A549 (cell line): ENCODE measurements around the gene IL1RAP. TPM values are rescaled to one million over a fixed set of nuclear protein-coding genes. Genes with fewer than 3 reads are reported as not detected.

Source experiments
- ATAC-seq, 2 experiments: fragments of 200-7000 bp in 1 of 2; fragments of >200 bp in 1 of 2; cut with Nextera tagmentation in 1 of 2; cut with Tn5 transposase in 1 of 2; 3 replicates each; pipeline versions ENCODE4 v1.8.0 to v1.9.1; 2018 to 2020; ENCODE audit warnings: mild to moderate bottlenecking in 1 of 2, moderate library complexity in 1 of 2
- CTCF ChIA-PET: fragments of 300-600 bp; sonication (Branson Sonifier 250); formaldehyde crosslinking; extraction: SDS; loops from one replicate; lab custom pipeline; 2021; ENCODE audit warnings: antibody characterized with exemption, inconsistent platforms; lab: Yijun Ruan, JAX
- POLR2A ChIA-PET: fragments of 350-600 bp; formaldehyde crosslinking; extraction: SDS; loops from one replicate; lab custom pipeline; 2021; ENCODE audit warnings: antibody characterized with exemption, inconsistent platforms; lab: Yijun Ruan, JAX
- DNase-seq, 2 experiments: peaks; one replicate each; pipeline versions ENCODE4 v3.0.0 to v3.0.0-alpha.2; 2011 to 2016; ENCODE audit warnings: low read depth in 1 of 2, low spot score in 1 of 2
- FAIRE-seq: peaks from 2 replicates; lab custom pipeline; 2011; peaks lifted over from hg19 to GRCh38; lab: Jason Lieb, UNC
- H3K27ac ChIP-seq, 2 experiments: fragments of >200 bp; sonication (Bioruptor Twin); formaldehyde crosslinking; 3 replicates each; pipeline ENCODE4 v1.5.1; 2016 to 2017
- H3K4me1 ChIP-seq: fragments of >200 bp; sonication (Bioruptor Twin); formaldehyde crosslinking; 3 replicates; pipeline ENCODE4 v1.6.1; 2016
- H3K4me2 ChIP-seq: fragments of >200 bp; sonication (Bioruptor Twin); formaldehyde crosslinking; 3 replicates; pipeline ENCODE4 v1.6.1; 2016
- H3K4me3 ChIP-seq: fragments of >200 bp; sonication (Bioruptor Twin); formaldehyde crosslinking; 3 replicates; pipeline ENCODE4 v1.5.1; 2016
- H3K9me3 ChIP-seq: fragments of >200 bp; sonication (Bioruptor Twin); formaldehyde crosslinking; 3 replicates; pipeline ENCODE4 v1.6.1; 2016
- BCL3 ChIP-seq: fragments of >200 bp; sonication (Bioruptor Twin); formaldehyde crosslinking; IDR thresholded peaks from 3 replicates; pipeline ENCODE4 v1.6.1; 2016
- CBX8 ChIP-seq: fragments of 200-600 bp; sonication (generic); IDR thresholded peaks from 2 replicates; pipeline ENCODE4 v1.6.1; 2016
- EHF ChIP-seq: fragments of 250-450 bp; sonication (Bioruptor Pico); IDR thresholded peaks from 2 replicates; pipeline ENCODE4 v1.5.0; 2020; ENCODE audit warnings: mild to moderate bottlenecking
- EHMT2 ChIP-seq: fragments of 200-600 bp; sonication (generic); IDR thresholded peaks from 2 replicates; pipeline ENCODE4 v1.6.1; 2016; ENCODE audit warnings: antibody characterized with exemption, low read depth, mild to moderate bottlenecking, moderate library complexity
- ELK1 ChIP-seq: fragments of 150-350 bp; IDR thresholded peaks from 2 replicates; pipeline ENCODE4 v1.6.1; 2014; ENCODE audit warnings: low read depth, mild to moderate bottlenecking, low read length
- GATA3 ChIP-seq: IDR thresholded peaks from 2 replicates; pipeline ENCODE4 v1.6.1; 2012; ENCODE audit warnings: borderline replicate concordance
- HOXA7 ChIP-seq: fragments of 250-450 bp; sonication (Bioruptor Pico); IDR thresholded peaks from 2 replicates; pipeline ENCODE4 v1.5.0; 2020; ENCODE audit warnings: mild to moderate bottlenecking, moderate library complexity
- KDM5A ChIP-seq: fragments of 200-600 bp; sonication (generic); IDR thresholded peaks from 2 replicates; pipeline ENCODE4 v1.6.1; 2016; ENCODE audit warnings: antibody characterized with exemption, mild to moderate bottlenecking
- MAZ ChIP-seq: fragments of 150-350 bp; IDR thresholded peaks from 2 replicates; pipeline ENCODE4 v1.6.1; 2014; ENCODE audit warnings: antibody characterized with exemption, low read depth, low read length, borderline replicate concordance
- NFE2L2 ChIP-seq: fragments of 150-350 bp; conservative IDR thresholded peaks from 2 replicates; pipeline ENCODE4 v1.6.1; 2014; ENCODE audit warnings: low read length
- NPAS2 ChIP-seq: fragments of 250-450 bp; sonication (Bioruptor Pico); IDR thresholded peaks from 2 replicates; pipeline ENCODE4 v1.8.0; 2022; ENCODE audit warnings: mild to moderate bottlenecking, moderate library complexity, borderline replicate concordance
- NR3C1 ChIP-seq: fragments of >200 bp; sonication (Bioruptor Twin); formaldehyde crosslinking; IDR thresholded peaks from 3 replicates; pipeline ENCODE4 v1.6.1; 2017
- PBX3 ChIP-seq: IDR thresholded peaks from 2 replicates; pipeline ENCODE4 v1.6.1; 2012
- PHF8 ChIP-seq: fragments of 200-600 bp; sonication (generic); IDR thresholded peaks from 2 replicates; pipeline ENCODE4 v1.6.1; 2016; ENCODE audit warnings: low read depth, mild to moderate bottlenecking, antibody characterized with exemption, moderate library complexity, borderline replicate concordance
- RAD21 ChIP-seq, 2 experiments: fragments of >200 bp in 1 of 2; sonication (Bioruptor Twin) in 1 of 2; formaldehyde crosslinking in 1 of 2; IDR thresholded peaks in 1 of 2; conservative IDR thresholded peaks in 1 of 2; 2 replicates in 1 of 2; 3 replicates in 1 of 2; pipeline ENCODE4 v1.6.1; 2012 to 2018; ENCODE audit warnings: inconsistent platforms in 1 of 2
- REST ChIP-seq: fragments of 200-600 bp; sonication (generic); IDR thresholded peaks from 2 replicates; pipeline ENCODE4 v1.6.1; 2016; ENCODE audit warnings: antibody characterized with exemption, mild to moderate bottlenecking, moderate library complexity
- RFX5 ChIP-seq: fragments of 450-650 bp; IDR thresholded peaks from 2 replicates; pipeline ENCODE4 v1.7.1; 2014; ENCODE audit warnings: antibody characterized with exemption, mild to moderate bottlenecking, moderate library complexity
- TFCP2L1 ChIP-seq: fragments of 250-450 bp; sonication (Bioruptor Pico); IDR thresholded peaks from 2 replicates; pipeline ENCODE4 v1.5.0; 2021; ENCODE audit warnings: mild to moderate bottlenecking
- ZC3H11A ChIP-seq: fragments of 450-650 bp; IDR thresholded peaks from 2 replicates; pipeline ENCODE4 v1.6.1; 2014; ENCODE audit warnings: antibody characterized with exemption, mild to moderate bottlenecking
- ZNF302 ChIP-seq: fragments of 250-450 bp; sonication (Bioruptor Pico); IDR thresholded peaks from 2 replicates; pipeline ENCODE4 v1.9.0; 2021; ENCODE audit warnings: inconsistent platforms, mild to moderate bottlenecking, moderate library complexity
- ZSCAN20 ChIP-seq: fragments of 250-450 bp; sonication (Bioruptor Pico); IDR thresholded peaks from 2 replicates; pipeline ENCODE4 v1.8.0; 2022; ENCODE audit warnings: mild to moderate bottlenecking, moderate library complexity
- WGBS: methylation state at CpG from one replicate; pipeline ENCODE4 v1.1.6; 2017; ENCODE audit errors: missing lambda C conversion rate; 5-methylcytosine and 5-hydroxymethylcytosine counted together
- polyA plus RNA-seq, 4 experiments: library from polyadenylated mRNA; depleted of rRNA in 3 of 4; stranded (reverse); fragments of >200 nt; fragmentation: RNase III in 1 of 4; extraction: RNeasy Plus Mini Kit Qiagen cat#74134 plus additional on column Dnase treatment in 1 of 4; gene quantifications; 2 replicates in 3 of 4; 3 replicates in 1 of 4; pipeline ENCODE4 v1.2.3, GENCODE V29; 2011 to 2017

Gene IL1RAP
- polyA plus RNA-seq, 2 of the 4 experiments (the other 2 are of a cell fraction), result 3.9 to 18.5 TPM

- FAIRE-seq, result no peak
- no peak overlapping the region for H3K4me2 ChIP-seq
- H3K9me3 ChIP-seq, result peaks cover 14% of the 10 kb centered on the region
- peaks cover 28% of the 10 kb centered on the region for H3K4me1 ChIP-seq
- ChIA-PET CTCF (interaction anchor here (1.1 to 1.2 kb wide), 2 partner anchors 12 to 17 kb away, joined by 4 read pairs; no protein-coding TSS in a partner anchor), POLR2A (no interaction called here)
- ATAC-seq, result no peak
- no peak for DNase-seq
- peak overlapping the region in 1 of 2 experiments; percentile 8; a peak in 1 of 6 replicates for H3K27ac ChIP-seq
- 86% methylated on average over 3 of the region's 3 CpGs for WGBS
- H3K4me3 ChIP-seq, result no peak overlapping the region
- TF ChIP-seq PHF8 (no peak), REST (no peak), NPAS2 (CRISPR knock-in tag) (no peak), BCL3 (no peak), CBX8 (no peak), RAD21 (conservative IDR thresholded peaks at IDR 0.05 in 1 of 2, IDR thresholded peaks at IDR 0.05 in 1 of 2) (no peak), ZC3H11A (no peak), NR3C1 (no peak), PBX3 (no peak), EHMT2 (no peak), GATA3 (no peak), ZSCAN20 (CRISPR knock-in tag) (no peak), EHF (CRISPR knock-in tag) (no peak), KDM5A (no peak), TFCP2L1 (CRISPR knock-in tag) (no peak), HOXA7 (CRISPR knock-in tag) (no peak), RFX5 (no peak), ELK1 (no peak), ZNF302 (CRISPR knock-in tag) (no peak), MAZ (no peak)
Measured at GRCh38 chr3:190562866-190563510, 49.1 kb downstream of the IL1RAP start.

- Histone ChIP-seq H3K4me3 (no peak overlapping the region), H3K4me2 (no peak overlapping the region)
- POLR2A ChIA-PET, result no interaction called here
- DNase-seq (no peak), ATAC-seq (no peak)
- TF ChIP-seq KDM5A (no peak), NFE2L2 (peak; percentile 63)
- TF ChIP-seq, all 56 proteins: peak for 1
- no peak for FAIRE-seq
- Histone ChIP-seq H3K9me3 (peaks cover 8% of the 10 kb centered on the region), H3K4me1 (peaks cover 32% of the 10 kb centered on the region), H3K27ac (peak overlapping the region in 1 of 2 experiments; percentile 30; a peak in 2 of 6 replicates)
- CTCF ChIA-PET, result no interaction called here
- WGBS, result 97% methylated on average over 2 of the region's 2 CpGs
Measured at GRCh38 chr3:190564175-190564574, 50.3 kb downstream of the IL1RAP start.
